ENCODE results near the gene TSSK3.

The TSSK3 gene

DNA sequence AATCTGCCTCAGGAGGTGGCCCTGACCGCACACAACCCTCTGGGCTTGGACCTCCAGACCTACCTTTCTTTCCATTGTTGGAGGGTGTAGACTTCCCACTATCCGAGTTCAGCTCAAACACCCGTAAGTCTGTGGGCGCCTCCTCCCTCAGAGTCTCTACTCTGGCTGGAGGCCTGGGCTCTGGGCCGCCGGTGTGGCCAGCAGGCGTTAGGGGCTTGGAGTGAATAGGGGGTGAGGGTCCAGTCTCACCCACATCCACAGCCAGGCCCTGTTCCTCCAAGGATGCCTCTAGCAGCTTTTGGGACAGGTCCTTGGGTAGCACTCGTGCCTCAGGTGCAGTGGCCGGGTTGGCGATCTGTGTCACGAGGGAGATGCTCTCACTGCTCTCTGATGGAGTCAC is 13.9 kb downstream of the TSSK3 start:
- TF ChIP-seq, protein P1, sequence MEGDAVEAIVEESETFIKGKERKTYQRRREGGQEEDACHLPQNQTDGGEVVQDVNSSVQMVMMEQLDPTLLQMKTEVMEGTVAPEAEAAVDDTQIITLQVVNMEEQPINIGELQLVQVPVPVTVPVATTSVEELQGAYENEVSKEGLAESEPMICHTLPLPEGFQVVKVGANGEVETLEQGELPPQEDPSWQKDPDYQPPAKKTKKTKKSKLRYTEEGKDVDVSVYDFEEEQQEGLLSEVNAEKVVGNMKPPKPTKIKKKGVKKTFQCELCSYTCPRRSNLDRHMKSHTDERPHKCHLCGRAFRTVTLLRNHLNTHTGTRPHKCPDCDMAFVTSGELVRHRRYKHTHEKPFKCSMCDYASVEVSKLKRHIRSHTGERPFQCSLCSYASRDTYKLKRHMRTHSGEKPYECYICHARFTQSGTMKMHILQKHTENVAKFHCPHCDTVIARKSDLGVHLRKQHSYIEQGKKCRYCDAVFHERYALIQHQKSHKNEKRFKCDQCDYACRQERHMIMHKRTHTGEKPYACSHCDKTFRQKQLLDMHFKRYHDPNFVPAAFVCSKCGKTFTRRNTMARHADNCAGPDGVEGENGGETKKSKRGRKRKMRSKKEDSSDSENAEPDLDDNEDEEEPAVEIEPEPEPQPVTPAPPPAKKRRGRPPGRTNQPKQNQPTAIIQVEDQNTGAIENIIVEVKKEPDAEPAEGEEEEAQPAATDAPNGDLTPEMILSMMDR (IDR thresholded peaks at IDR 0.05; ENCODE audit: insufficient read depth, low read length, missing control alignments): no peak
- ChIA-PET POLR2A (interaction anchor here (1.1 to 1.2 kb wide), 3 partner anchors 11 to 40 kb away, joined by 3 read pairs; partner anchors contain the start of genes BSDC1 and MARCKSL1), CTCF (interaction anchor here (1.0 to 1.4 kb wide), 3 partner anchors 11 to 161 kb away, joined by 3 to 5 read pairs (median 3); no protein-coding TSS in a partner anchor)
- no peak for DNase-seq (ENCODE audit: low read depth, low spot score)
- H3K4me3 ChIP-seq (ENCODE audit: low read depth, low read length): no peak overlapping the region

DNA sequence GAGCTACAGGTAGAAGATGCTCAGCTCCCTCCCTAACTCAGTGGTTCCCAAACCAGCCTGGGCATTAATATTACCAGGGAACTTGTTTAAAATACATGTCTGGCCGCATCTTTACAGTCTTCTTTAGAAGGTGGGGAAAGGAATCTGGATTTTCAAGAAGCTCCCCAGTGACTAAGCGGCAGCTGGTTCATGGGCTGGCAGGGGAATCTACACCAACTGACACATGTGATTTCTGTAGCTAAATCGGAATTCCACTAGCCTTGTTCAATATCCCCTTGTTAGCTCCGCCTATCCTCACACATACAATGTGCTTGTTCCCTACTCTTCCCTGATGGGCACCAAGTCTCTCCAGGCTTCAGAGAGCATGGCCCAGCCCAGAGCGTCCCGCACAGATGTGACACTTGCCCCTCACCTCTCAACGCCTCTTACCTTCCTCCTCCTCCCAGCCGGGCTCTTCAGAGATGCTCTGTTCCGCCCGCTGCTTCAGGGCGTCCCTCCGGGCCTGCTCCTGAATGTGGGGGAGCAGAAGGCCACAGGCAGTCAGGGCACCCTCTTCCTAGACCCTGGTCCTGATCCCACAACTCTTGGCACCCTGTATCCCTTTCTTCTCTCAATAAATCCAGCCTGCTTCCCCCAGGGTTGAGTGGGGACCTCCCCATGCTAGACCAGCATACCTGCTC is 15.3 kb downstream of the TSSK3 start:
- no peak overlapping the region for H3K4me3 ChIP-seq (ENCODE audit: low read depth, low read length)
- CTCF ChIA-PET: interaction anchor here (1.3 to 1.4 kb wide), 2 partner anchors 10 to 162 kb away, joined by 4 to 7 read pairs; no protein-coding TSS in a partner anchor
- TF ChIP-seq, protein P1 (IDR thresholded peaks at IDR 0.05; ENCODE audit: insufficient read depth, low read length, missing control alignments): no peak
- DNase-seq (ENCODE audit: low read depth, low spot score): no peak
- POLR2A ChIA-PET: interaction anchor here (1.2 kb wide), 1 partner anchor 17 kb away, joined by 3 read pairs; the partner anchor contains the start of gene BSDC1

DNA sequence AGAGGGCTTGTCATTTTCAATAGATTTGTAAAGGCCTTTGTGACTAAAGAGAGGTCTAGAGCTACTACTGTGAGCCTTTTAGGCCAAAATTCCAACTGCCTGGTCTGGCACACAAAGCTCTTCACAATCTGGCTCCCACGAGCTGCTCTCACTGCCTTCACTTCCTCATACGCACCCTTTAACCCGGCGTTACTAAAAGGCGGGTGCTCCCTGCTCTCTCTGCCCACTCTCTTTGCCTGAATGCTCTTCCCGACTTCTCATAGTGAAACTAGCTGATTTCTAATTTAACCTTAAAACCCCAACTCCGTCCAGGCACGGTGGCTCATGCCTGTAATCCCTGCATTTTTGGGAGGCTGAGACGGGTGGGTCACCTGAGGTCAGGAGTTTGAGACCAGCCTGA is 17.7 kb downstream of the TSSK3 start:
- POLR2A ChIA-PET: interaction anchor here (1.1 kb wide), 1 partner anchor 138 kb away, joined by 3 read pairs; no protein-coding TSS in a partner anchor
- TF ChIP-seq, protein P1 (IDR thresholded peaks at IDR 0.05; ENCODE audit: insufficient read depth, low read length, missing control alignments): no peak
- H3K4me3 ChIP-seq (ENCODE audit: low read depth, low read length): no peak overlapping the region
- DNase-seq (ENCODE audit: low read depth, low spot score): no peak
- CTCF ChIA-PET: interaction anchor here (0.7 to 1.0 kb wide), 2 partner anchors 17 to 164 kb away, joined by 4 read pairs; partner anchors contain the start of gene TSSK3

DNA sequence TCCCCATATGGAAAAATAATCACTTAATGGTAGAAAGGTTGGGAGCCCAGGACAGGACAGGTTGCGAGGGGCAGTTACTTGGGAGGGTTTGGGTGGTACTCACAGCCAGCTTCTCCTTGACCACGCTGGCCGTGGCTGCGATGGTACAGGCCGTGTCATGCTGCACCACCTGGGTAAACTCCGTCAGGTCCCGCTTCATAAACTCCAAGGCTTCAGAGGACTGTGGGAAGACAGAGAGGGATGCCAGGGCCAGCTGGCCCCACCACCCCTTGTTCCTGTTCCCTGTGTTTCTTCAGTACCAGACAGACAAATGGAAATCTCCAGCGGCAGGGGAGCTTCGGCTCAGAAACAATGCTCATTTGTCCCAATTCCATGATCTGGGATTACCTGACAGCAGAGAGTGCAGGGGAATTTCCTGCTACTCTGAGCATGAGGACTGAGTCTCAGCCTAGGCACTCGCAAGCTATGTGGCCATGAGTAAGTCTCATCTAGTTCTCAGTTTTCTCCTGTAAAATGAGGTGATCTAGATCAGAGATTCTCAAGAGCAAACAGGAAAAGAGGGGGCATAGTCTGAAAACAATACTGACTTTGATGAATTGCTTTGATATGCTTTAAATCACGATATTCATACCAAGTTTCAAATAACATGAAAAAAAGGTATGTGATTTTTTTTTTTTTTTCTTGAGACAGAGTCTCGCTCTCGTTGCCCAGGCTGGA is 24.5 kb downstream of the TSSK3 start:
- ChIA-PET POLR2A (interaction anchor here (0.6 to 0.9 kb wide), 2 partner anchors 11 to 275 kb away, joined by 3 read pairs; no protein-coding TSS in a partner anchor), CTCF (interaction anchor here (0.7 to 3.1 kb wide), 6 partner anchors 11 to 171 kb away, joined by 3 to 12 read pairs (median 6); no protein-coding TSS in a partner anchor)
- no peak overlapping the region for H3K4me3 ChIP-seq (ENCODE audit: low read depth, low read length)
- TF ChIP-seq, protein P1 (IDR thresholded peaks at IDR 0.05; ENCODE audit: insufficient read depth, low read length, missing control alignments): no peak
- no peak for DNase-seq (ENCODE audit: low read depth, low spot score)

DNA sequence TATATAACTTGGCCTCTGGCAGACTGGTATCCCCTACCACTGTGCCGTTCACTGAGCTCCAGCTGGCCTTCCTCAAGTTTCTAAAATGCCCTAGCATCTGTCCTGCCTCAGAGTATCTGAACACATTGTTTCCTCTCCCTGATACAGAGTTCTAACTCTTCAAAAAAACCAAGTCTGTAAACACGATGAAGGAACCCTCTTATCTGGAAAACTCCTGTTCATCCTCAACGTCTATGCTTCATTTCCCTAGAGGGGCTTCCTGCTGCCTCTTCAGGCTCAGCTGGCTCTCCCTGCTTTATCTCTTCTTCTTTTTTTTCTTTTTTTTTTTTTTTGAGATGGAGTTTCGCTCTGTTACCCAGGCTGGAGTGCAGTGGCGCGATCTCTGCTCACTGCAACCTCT is 26.3 kb downstream of the TSSK3 start:
- no peak for DNase-seq (ENCODE audit: low read depth, low spot score)
- POLR2A ChIA-PET: no interaction called here
- CTCF ChIA-PET: no interaction called here
- no peak overlapping the region for H3K4me3 ChIP-seq (ENCODE audit: low read depth, low read length)
- TF ChIP-seq, protein P1 (IDR thresholded peaks at IDR 0.05; ENCODE audit: insufficient read depth, low read length, missing control alignments): no peak

Data from AG04449 (cell line).